ACHN (cell line): ENCODE measurements around the gene DPH3.

Experiments used
- DNase-seq: peaks from one replicate; pipeline ENCODE4 v3.0.0-alpha.2; 2015
- in situ Hi-C: cut with HindIII; loops from 2 replicates; pipeline ENCODE4 v1.10.0; 2017; ENCODE audit warnings: low sequenced_read_pairs, low pct_ligation_motif_present, low pct_unique_long_range_greater_than_20kb

Gene DPH3

GRCh38 chr3:16214366-16214765, 50.4 kb downstream of the DPH3 start:
- in situ Hi-C loops, result no loop called here
- no peak for DNase-seq

- DNase-seq, result no peak
- in situ Hi-C loops, result no loop called here
These were observed 53.4 kb downstream of the DPH3 start for GRCh38 chr3:16211176-16211904.
